Measurements from ENCODE around the gene SBK2. TPM values are rescaled to one million over a fixed set of nuclear protein-coding genes. Genes with fewer than 3 reads are reported as not detected.

The SBK2 gene
- total RNA-seq, 1 experiment from 2014 or later = 5.2 TPM

- no peak for TF ChIP-seq ZNF219 (CRISPR knock-in tag; IDR thresholded peaks at IDR 0.05; ENCODE audit: borderline replicate concordance)
- no peak for TF ChIP-seq NR1H2 (CRISPR knock-in tag; IDR thresholded peaks at IDR 0.05)
- TF ChIP-seq NR2C2 (CRISPR knock-in tag; IDR thresholded peaks at IDR 0.05) = no peak
- TF ChIP-seq RELA (CRISPR knock-in tag; IDR thresholded peaks at IDR 0.05; ENCODE audit: borderline replicate concordance) = no peak
- no peak for TF ChIP-seq IRF2 (CRISPR knock-in tag; IDR thresholded peaks at IDR 0.05; ENCODE audit: borderline replicate concordance, low read depth)
- no peak for TF ChIP-seq USF2 (CRISPR knock-in tag; IDR thresholded peaks at IDR 0.05)
Observed at GRCh38 chr19:55500368-55500952, 36.5 kb downstream of the SBK2 start (continued).

- Mint-ChIP-seq H3K9me3 (peaks cover 8% of the 10 kb centered on the region), H3K27me3 (ENCODE audit: low read depth) (peaks cover 60% of the 10 kb centered on the region), H3K27ac (no peak overlapping the region), H3K4me3 (no peak overlapping the region), H3K36me3 (peaks cover 4% of the 10 kb centered on the region), H3K4me1 (no peaks in the 10 kb centered on the region; the same call in 1 of the 2 replicates)
- no peak for ATAC-seq
- ChIA-PET CTCF (interaction anchor here (0.9 to 2.4 kb wide), 4 partner anchors 21 to 134 kb away, joined by 3 to 13 read pairs (median 4); no protein-coding TSS in a partner anchor), POLR2A (interaction anchor here (1.2 kb wide), 1 partner anchor 12 kb away, joined by 5 read pairs; no protein-coding TSS in a partner anchor)
- TF ChIP-seq, protein P1, sequence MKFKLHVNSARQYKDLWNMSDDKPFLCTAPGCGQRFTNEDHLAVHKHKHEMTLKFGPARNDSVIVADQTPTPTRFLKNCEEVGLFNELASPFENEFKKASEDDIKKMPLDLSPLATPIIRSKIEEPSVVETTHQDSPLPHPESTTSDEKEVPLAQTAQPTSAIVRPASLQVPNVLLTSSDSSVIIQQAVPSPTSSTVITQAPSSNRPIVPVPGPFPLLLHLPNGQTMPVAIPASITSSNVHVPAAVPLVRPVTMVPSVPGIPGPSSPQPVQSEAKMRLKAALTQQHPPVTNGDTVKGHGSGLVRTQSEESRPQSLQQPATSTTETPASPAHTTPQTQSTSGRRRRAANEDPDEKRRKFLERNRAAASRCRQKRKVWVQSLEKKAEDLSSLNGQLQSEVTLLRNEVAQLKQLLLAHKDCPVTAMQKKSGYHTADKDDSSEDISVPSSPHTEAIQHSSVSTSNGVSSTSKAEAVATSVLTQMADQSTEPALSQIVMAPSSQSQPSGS (CRISPR knock-in tag; IDR thresholded peaks at IDR 0.05; ENCODE audit: borderline replicate concordance, low read depth) = no peak
- TF ChIP-seq, protein P2, sequence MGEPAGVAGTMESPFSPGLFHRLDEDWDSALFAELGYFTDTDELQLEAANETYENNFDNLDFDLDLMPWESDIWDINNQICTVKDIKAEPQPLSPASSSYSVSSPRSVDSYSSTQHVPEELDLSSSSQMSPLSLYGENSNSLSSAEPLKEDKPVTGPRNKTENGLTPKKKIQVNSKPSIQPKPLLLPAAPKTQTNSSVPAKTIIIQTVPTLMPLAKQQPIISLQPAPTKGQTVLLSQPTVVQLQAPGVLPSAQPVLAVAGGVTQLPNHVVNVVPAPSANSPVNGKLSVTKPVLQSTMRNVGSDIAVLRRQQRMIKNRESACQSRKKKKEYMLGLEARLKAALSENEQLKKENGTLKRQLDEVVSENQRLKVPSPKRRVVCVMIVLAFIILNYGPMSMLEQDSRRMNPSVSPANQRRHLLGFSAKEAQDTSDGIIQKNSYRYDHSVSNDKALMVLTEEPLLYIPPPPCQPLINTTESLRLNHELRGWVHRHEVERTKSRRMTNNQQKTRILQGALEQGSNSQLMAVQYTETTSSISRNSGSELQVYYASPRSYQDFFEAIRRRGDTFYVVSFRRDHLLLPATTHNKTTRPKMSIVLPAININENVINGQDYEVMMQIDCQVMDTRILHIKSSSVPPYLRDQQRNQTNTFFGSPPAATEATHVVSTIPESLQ (CRISPR knock-in tag; IDR thresholded peaks at IDR 0.05) = no peak
- no peak for TF ChIP-seq ZSCAN18 (CRISPR knock-in tag; IDR thresholded peaks at IDR 0.05)
- TF ChIP-seq, protein P3, sequence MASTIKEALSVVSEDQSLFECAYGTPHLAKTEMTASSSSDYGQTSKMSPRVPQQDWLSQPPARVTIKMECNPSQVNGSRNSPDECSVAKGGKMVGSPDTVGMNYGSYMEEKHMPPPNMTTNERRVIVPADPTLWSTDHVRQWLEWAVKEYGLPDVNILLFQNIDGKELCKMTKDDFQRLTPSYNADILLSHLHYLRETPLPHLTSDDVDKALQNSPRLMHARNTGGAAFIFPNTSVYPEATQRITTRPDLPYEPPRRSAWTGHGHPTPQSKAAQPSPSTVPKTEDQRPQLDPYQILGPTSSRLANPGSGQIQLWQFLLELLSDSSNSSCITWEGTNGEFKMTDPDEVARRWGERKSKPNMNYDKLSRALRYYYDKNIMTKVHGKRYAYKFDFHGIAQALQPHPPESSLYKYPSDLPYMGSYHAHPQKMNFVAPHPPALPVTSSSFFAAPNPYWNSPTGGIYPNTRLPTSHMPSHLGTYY (CRISPR knock-in tag; IDR thresholded peaks at IDR 0.05) = no peak
- no peak for TF ChIP-seq JUN (CRISPR knock-in tag; IDR thresholded peaks at IDR 0.05)
- no peak for TF ChIP-seq ZNF423 (CRISPR knock-in tag; IDR thresholded peaks at IDR 0.05)
- TF ChIP-seq, protein P4, sequence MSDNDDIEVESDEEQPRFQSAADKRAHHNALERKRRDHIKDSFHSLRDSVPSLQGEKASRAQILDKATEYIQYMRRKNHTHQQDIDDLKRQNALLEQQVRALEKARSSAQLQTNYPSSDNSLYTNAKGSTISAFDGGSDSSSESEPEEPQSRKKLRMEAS (CRISPR knock-in tag; IDR thresholded peaks at IDR 0.05) = no peak
- no peak for TF ChIP-seq CREB1 (CRISPR knock-in tag; IDR thresholded peaks at IDR 0.05)
- TF ChIP-seq PRRX2 (CRISPR knock-in tag; IDR thresholded peaks at IDR 0.05) = no peak
- no peak for TF ChIP-seq NFYB (CRISPR knock-in tag; conservative IDR thresholded peaks at IDR 0.05; ENCODE audit: low read depth)
- TF ChIP-seq FOXK1 (CRISPR knock-in tag; IDR thresholded peaks at IDR 0.05) = no peak
- TF ChIP-seq GABPB1 (CRISPR knock-in tag; IDR thresholded peaks at IDR 0.05) = no peak
- TF ChIP-seq TEAD4 (CRISPR knock-in tag; IDR thresholded peaks at IDR 0.05) = no peak
- TF ChIP-seq ZNF512 (CRISPR knock-in tag; IDR thresholded peaks at IDR 0.05; ENCODE audit: borderline replicate concordance) = no peak
- no peak for TF ChIP-seq TEAD1 (CRISPR knock-in tag; IDR thresholded peaks at IDR 0.05)
- TF ChIP-seq, protein P5, sequence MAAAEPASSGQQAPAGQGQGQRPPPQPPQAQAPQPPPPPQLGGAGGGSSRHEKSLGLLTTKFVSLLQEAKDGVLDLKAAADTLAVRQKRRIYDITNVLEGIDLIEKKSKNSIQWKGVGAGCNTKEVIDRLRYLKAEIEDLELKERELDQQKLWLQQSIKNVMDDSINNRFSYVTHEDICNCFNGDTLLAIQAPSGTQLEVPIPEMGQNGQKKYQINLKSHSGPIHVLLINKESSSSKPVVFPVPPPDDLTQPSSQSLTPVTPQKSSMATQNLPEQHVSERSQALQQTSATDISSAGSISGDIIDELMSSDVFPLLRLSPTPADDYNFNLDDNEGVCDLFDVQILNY (CRISPR knock-in tag; IDR thresholded peaks at IDR 0.05) = no peak
- TF ChIP-seq, protein P6, sequence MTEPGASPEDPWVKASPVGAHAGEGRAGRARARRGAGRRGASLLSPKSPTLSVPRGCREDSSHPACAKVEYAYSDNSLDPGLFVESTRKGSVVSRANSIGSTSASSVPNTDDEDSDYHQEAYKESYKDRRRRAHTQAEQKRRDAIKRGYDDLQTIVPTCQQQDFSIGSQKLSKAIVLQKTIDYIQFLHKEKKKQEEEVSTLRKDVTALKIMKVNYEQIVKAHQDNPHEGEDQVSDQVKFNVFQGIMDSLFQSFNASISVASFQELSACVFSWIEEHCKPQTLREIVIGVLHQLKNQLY (CRISPR knock-in tag; IDR thresholded peaks at IDR 0.05) = no peak
- no peak for TF ChIP-seq ATF1 (CRISPR knock-in tag; IDR thresholded peaks at IDR 0.05)
- TF ChIP-seq NFATC4 (CRISPR knock-in tag; IDR thresholded peaks at IDR 0.05) = no peak
- DNase-seq (ENCODE audit: low spot score) = no peak
Observed at GRCh38 chr19:55498246-55498840, 38.6 kb downstream of the SBK2 start.
